GM21390 (cell line): Measurements from ENCODE around the gene FECH.
"Not testable (repeated sequence)": the region's sequence is repeated elsewhere in the genome, so short reads cannot be mapped to it uniquely, and the experiment has no call there.

Source experiments
- ATAC-seq: cut with Tn5 transposase; IDR thresholded peaks from one replicate; pipeline ENCODE4 v1.9.1; 2021; ENCODE audit not compliant: unreplicated experiment

FECH gene

GRCh38 chr18:57533868-57534510 lies 52.5 kb downstream of the FECH start:
- ATAC-seq = no peak

- no peak for ATAC-seq
Observed at GRCh38 chr18:57533006-57533867, 53.3 kb downstream of the FECH start.

GRCh38 chr18:57529151-57529550 lies 57.4 kb downstream of the FECH start:
- ATAC-seq = no peak

GRCh38 chr18:57527556-57528229 lies 58.8 kb downstream of the FECH start:
- ATAC-seq = no peak

GRCh38 chr18:57523171-57523956 lies 63.1 kb downstream of the FECH start:
- peak; percentile 67 for ATAC-seq

GRCh38 chr18:57522348-57522747 lies 64.2 kb downstream of the FECH start:
- ATAC-seq = not testable (repeated sequence)

GRCh38 chr18:57519668-57520424 lies 66.7 kb downstream of the FECH start:
- no peak for ATAC-seq

- no peak for ATAC-seq
Observed at GRCh38 chr18:57518533-57518932, 68.0 kb downstream of the FECH start.

GRCh38 chr18:57516056-57516455 lies 70.4 kb downstream of the FECH start:
- ATAC-seq = no peak

GRCh38 chr18:57505231-57505630 lies 81.3 kb downstream of the FECH start:
- ATAC-seq = no peak

- no peak for ATAC-seq
Observed at GRCh38 chr18:57502624-57503023, 83.9 kb downstream of the FECH start.

GRCh38 chr18:57498682-57499256 lies 87.7 kb downstream of the FECH start:
- no peak for ATAC-seq
